ENCODE data around the gene KLRG1. TPM values are rescaled to one million over a fixed set of nuclear protein-coding genes. Genes with fewer than 3 reads are reported as not detected.

Gene KLRG1
- total RNA-seq, 5 donors from 2014 or later (not counting 1 experiment from before 2014, with no cell fraction given), result 11.9 to 80.4 (median 28.0) TPM

DNA sequence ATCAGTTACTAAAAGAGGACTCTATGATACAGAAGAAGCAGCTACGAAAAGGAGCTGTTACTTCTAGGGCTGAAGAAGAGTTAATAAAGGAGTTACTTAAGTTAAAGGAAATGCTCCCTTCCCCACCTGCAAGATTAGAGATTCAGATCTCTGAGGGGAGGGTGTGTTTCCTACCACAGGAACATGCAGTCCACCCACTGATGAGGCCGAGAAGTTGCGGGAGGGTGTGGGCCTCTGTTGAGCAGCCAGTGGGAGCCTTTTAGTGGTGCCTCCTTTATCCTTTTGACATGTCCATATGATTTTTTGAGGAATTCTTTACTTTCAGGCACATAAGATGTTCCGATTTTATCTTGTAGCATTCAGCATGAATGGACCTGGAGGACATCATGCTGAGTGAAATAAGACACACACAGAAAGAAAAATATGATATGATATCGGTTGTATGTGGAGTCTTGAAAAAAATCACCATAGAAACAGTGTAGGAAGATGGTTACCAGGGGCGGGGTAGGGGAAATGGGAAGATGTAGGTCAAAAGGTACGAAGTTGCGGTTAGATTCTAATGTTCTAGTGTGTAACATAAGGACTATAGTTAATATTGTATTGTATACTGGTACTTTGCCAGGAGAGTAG, 35.5 kb upstream of the KLRG1 start:
- peak overlapping the region; percentile 16 to 29 for H3K4me3 ChIP-seq (ENCODE audit: control insufficient read depth in 1 of 2, extremely low read depth in 1 of 2, low read length in 1 of 2)
- ChIA-PET CTCF (interaction anchor here (0.5 to 5.3 kb wide), 7 partner anchors 9 to 721 kb away, joined by 3 to 107 read pairs (median 3); no protein-coding TSS in a partner anchor), POLR2A (interaction anchor here in 1 of 2 donors (0.5 kb wide), 1 partner anchor 42 kb away, joined by 5 read pairs; no protein-coding TSS in a partner anchor)
- H3K27me3 ChIP-seq (replicated peaks in 1 of 2; ENCODE audit: control insufficient read depth in 2 of 2, extremely low read depth in 1 of 2, insufficient read depth in 2 of 2, low read length in 1 of 2), result no peaks in the 10 kb centered on the region
- Mint-ChIP-seq H3K27me3 (no peaks in the 10 kb centered on the region), H3K4me3 (peak overlapping the region; percentile 64 to 95 (median 68)), H3K27ac (peak overlapping the region; percentile 89 to 97), H3K4me1 (peaks cover 76 to 85% (median 81%) of the 10 kb centered on the region in 3 donors), H3K36me3 (peaks cover 11% of the 10 kb centered on the region), H3K9me3 (peaks cover 0 to 9% (median 4%) of the 10 kb centered on the region in 3 donors)
- 14% methylated on average over 2 of the region's 8 CpGs for WGBS (ENCODE audit: insufficient coverage)
- H3K4me1 ChIP-seq (ENCODE audit: control insufficient read depth in 1 of 2, extremely low read depth in 1 of 2, insufficient read depth in 2 of 2, low read length in 2 of 2), result peaks cover 59 to 64% of the 10 kb centered on the region in 2 experiments
- no peaks in the 10 kb centered on the region for H3K36me3 ChIP-seq (ENCODE audit: control insufficient read depth in 2 of 2, extremely low read depth in 1 of 2, insufficient read depth in 1 of 2, low read length in 1 of 2)
- peak in 3 of 4 experiments; percentile 8 to 29 (median 9) for ATAC-seq (replicated peaks in 1 of 4)
- H3K27ac ChIP-seq (ENCODE audit: low read length), result peak overlapping the region; percentile 97
- no peaks in the 10 kb centered on the region for H3K9me3 ChIP-seq
- peak in 33 of 35 experiments; percentile 17 to 79 (median 47) for DNase-seq

DNA sequence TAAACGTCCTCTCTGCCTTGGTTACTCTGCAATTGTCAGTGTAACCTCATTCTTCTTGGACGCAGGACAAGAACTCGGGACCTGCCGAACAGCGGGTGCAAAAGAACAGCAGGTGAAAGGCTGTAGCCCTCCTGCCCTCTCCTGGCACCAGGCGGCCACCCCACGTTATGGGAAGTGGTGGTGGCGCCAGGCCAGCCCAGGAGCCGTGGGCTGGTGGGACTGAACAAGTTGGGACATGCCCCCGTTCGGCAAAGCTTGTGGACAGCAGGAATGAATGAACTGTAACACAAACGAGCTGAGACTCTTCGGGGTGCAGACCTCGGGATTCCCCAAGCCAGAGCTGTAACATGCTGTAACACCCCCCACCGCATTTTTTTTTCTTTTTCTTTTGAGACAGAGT, 33.3 kb upstream of the KLRG1 start:
- Histone ChIP-seq H3K36me3 (ENCODE audit: control insufficient read depth in 2 of 2, extremely low read depth in 1 of 2, insufficient read depth in 1 of 2, low read length in 1 of 2) (no peaks in the 10 kb centered on the region), H3K27me3 (replicated peaks in 1 of 2; ENCODE audit: control insufficient read depth in 2 of 2, extremely low read depth in 1 of 2, insufficient read depth in 2 of 2, low read length in 1 of 2) (no peaks in the 10 kb centered on the region), H3K27ac (ENCODE audit: low read length) (peak overlapping the region; percentile 97), H3K4me1 (ENCODE audit: control insufficient read depth in 1 of 2, extremely low read depth in 1 of 2, insufficient read depth in 2 of 2, low read length in 2 of 2) (peaks cover 76 to 78% of the 10 kb centered on the region in 2 experiments), H3K4me3 (ENCODE audit: control insufficient read depth in 1 of 2, extremely low read depth in 1 of 2, low read length in 1 of 2) (peak overlapping the region in 1 of 2 donors; percentile 6), H3K9me3 (no peaks in the 10 kb centered on the region)
- ChIA-PET CTCF (interaction anchor here in 1 of 2 donors (0.7 to 1.5 kb wide), 2 partner anchors 71 to 83 kb away, joined by 3 read pairs; no protein-coding TSS in a partner anchor), POLR2A (no interaction called here)
- ATAC-seq (replicated peaks in 1 of 4) (no peak), DNase-seq (peak in 1 of 35 experiments; percentile 21)
- peaks cover 0 to 11% (median 4%) of the 10 kb centered on the region in 3 donors for H3K9me3 Mint-ChIP-seq
- peak overlapping the region; percentile 85 to 97 for H3K27ac Mint-ChIP-seq
- 91% methylated on average over 12 of the region's 15 CpGs for WGBS (ENCODE audit: insufficient coverage)
- peak overlapping the region in 1 of 3 donors; percentile 37 for H3K4me3 Mint-ChIP-seq
- H3K27me3 Mint-ChIP-seq, result no peaks in the 10 kb centered on the region
- H3K36me3 Mint-ChIP-seq, result peaks cover 12% of the 10 kb centered on the region
- peaks cover 84 to 96% (median 92%) of the 10 kb centered on the region in 3 donors for H3K4me1 Mint-ChIP-seq

DNA sequence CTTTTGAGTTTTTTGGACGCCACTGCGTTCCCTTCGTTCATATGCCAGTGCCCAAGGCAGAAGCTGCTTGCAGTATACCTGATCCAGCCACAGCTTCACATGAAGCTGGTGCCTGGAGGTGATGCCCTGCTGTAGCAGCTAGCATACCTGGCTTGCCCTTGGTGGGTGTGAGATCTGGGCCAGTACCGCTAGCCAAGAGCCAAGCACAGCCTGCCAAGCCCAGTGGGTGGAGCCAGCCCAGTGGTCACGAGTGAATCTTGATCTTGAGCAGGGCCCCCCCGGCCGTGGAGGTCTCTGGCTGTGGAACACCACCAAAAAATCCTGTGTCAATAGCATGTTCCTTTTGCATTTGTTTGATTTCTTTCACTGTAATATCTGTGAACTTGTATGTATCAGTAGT, 32.6 kb upstream of the KLRG1 start:
- Histone ChIP-seq H3K9me3 (no peaks in the 10 kb centered on the region), H3K27ac (ENCODE audit: low read length) (peak overlapping the region; percentile 97), H3K36me3 (ENCODE audit: control insufficient read depth in 2 of 2, extremely low read depth in 1 of 2, insufficient read depth in 1 of 2, low read length in 1 of 2) (no peaks in the 10 kb centered on the region), H3K27me3 (replicated peaks in 1 of 2; ENCODE audit: control insufficient read depth in 2 of 2, extremely low read depth in 1 of 2, insufficient read depth in 2 of 2, low read length in 1 of 2) (no peaks in the 10 kb centered on the region), H3K4me3 (ENCODE audit: control insufficient read depth in 1 of 2, extremely low read depth in 1 of 2, low read length in 1 of 2) (peak overlapping the region in 1 of 2 donors; percentile 23), H3K4me1 (ENCODE audit: control insufficient read depth in 1 of 2, extremely low read depth in 1 of 2, insufficient read depth in 2 of 2, low read length in 2 of 2) (peaks cover 74 to 78% of the 10 kb centered on the region in 2 experiments)
- 90% methylated on average over 7 of the region's 7 CpGs for WGBS (ENCODE audit: insufficient coverage)
- Mint-ChIP-seq H3K27me3 (no peaks in the 10 kb centered on the region), H3K9me3 (peaks cover 0 to 11% (median 4%) of the 10 kb centered on the region in 3 donors), H3K27ac (peak overlapping the region; percentile 85 to 97), H3K4me1 (peaks cover 78 to 95% (median 91%) of the 10 kb centered on the region in 3 donors), H3K4me3 (peak overlapping the region in 1 of 3 donors; percentile 37), H3K36me3 (peaks cover 12% of the 10 kb centered on the region)
- DNase-seq (no peak), ATAC-seq (replicated peaks in 1 of 4) (no peak)
- ChIA-PET POLR2A (no interaction called here), CTCF (interaction anchor here in 1 of 2 donors (1.5 kb wide), 1 partner anchor 82 kb away, joined by 3 read pairs; no protein-coding TSS in a partner anchor)

DNA sequence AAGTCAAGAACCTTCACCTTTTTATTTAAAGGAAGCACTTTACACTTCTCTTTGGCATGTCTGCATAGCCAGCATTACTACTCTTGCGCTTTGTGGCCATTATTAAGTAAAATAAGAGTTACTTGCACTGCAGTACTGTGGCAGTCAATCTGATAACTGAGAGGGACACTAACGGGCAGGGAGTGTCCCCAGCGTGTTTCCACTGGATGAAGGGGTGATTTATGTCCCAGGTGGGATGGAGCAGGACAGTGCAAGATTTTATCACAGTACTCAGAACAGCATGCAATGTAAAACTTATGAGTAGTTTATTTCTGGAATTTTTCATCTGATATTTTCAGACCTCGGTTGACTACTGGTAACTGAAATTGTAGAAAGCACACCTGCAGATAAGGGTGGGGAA, 31.8 kb upstream of the KLRG1 start:
- Mint-ChIP-seq H3K27me3 (no peaks in the 10 kb centered on the region), H3K9me3 (peaks cover 0 to 10% (median 4%) of the 10 kb centered on the region in 3 donors), H3K36me3 (peaks cover 11% of the 10 kb centered on the region), H3K4me1 (peaks cover 70 to 94% (median 88%) of the 10 kb centered on the region in 3 donors), H3K27ac (peak overlapping the region; percentile 85 to 97), H3K4me3 (peak overlapping the region in 1 of 3 donors; percentile 37)
- ATAC-seq (replicated peaks in 1 of 4), result no peak
- peaks cover 66 to 71% of the 10 kb centered on the region in 2 experiments for H3K4me1 ChIP-seq (ENCODE audit: control insufficient read depth in 1 of 2, extremely low read depth in 1 of 2, insufficient read depth in 2 of 2, low read length in 2 of 2)
- no peaks in the 10 kb centered on the region for H3K9me3 ChIP-seq
- 90% methylated on average over 2 of the region's 4 CpGs for WGBS (ENCODE audit: insufficient coverage)
- H3K27ac ChIP-seq (ENCODE audit: low read length), result peak overlapping the region; percentile 97
- no peak overlapping the region for H3K4me3 ChIP-seq (ENCODE audit: control insufficient read depth in 1 of 2, extremely low read depth in 1 of 2, low read length in 1 of 2)
- CTCF ChIA-PET, result interaction anchor here in 1 of 2 donors (1.0 kb wide), 1 partner anchor 81 kb away, joined by 5 read pairs; no protein-coding TSS in a partner anchor
- no peaks in the 10 kb centered on the region for H3K27me3 ChIP-seq (replicated peaks in 1 of 2; ENCODE audit: control insufficient read depth in 2 of 2, extremely low read depth in 1 of 2, insufficient read depth in 2 of 2, low read length in 1 of 2)
- no peak for DNase-seq
- POLR2A ChIA-PET, result interaction anchor here in 1 of 2 donors (0.6 kb wide), 1 partner anchor 81 kb away, joined by 11 read pairs; no protein-coding TSS in a partner anchor
- H3K36me3 ChIP-seq (ENCODE audit: control insufficient read depth in 2 of 2, extremely low read depth in 1 of 2, insufficient read depth in 1 of 2, low read length in 1 of 2), result no peaks in the 10 kb centered on the region

DNA sequence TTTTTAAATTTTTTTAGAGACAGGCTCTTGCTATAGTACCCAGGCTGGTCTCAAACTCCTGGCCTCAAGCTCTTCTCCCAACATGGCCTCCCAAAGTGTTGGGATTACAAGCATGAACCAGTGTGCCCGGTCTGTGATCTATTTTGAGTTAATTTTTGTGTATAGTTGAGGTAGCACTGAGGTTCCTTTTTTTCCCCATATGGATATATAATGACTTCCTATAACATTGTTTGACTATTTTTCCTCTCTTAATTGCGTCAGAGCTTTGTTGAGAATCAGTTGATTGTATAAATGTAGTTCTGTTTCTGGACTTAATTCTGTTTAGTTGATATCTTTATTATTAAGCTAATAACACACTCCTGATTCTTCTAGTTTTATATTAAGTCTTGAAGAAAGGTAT, 31.3 kb upstream of the KLRG1 start:
- Histone ChIP-seq H3K4me3 (ENCODE audit: control insufficient read depth in 1 of 2, extremely low read depth in 1 of 2, low read length in 1 of 2) (no peak overlapping the region), H3K4me1 (ENCODE audit: control insufficient read depth in 1 of 2, extremely low read depth in 1 of 2, insufficient read depth in 2 of 2, low read length in 2 of 2) (peaks cover 61 to 67% of the 10 kb centered on the region in 2 experiments), H3K36me3 (ENCODE audit: control insufficient read depth in 2 of 2, extremely low read depth in 1 of 2, insufficient read depth in 1 of 2, low read length in 1 of 2) (no peaks in the 10 kb centered on the region), H3K27ac (ENCODE audit: low read length) (peak overlapping the region; percentile 97), H3K9me3 (no peaks in the 10 kb centered on the region), H3K27me3 (replicated peaks in 1 of 2; ENCODE audit: control insufficient read depth in 2 of 2, extremely low read depth in 1 of 2, insufficient read depth in 2 of 2, low read length in 1 of 2) (no peaks in the 10 kb centered on the region)
- ChIA-PET POLR2A (interaction anchor here in 1 of 2 donors (0.6 kb wide), 1 partner anchor 81 kb away, joined by 11 read pairs; no protein-coding TSS in a partner anchor), CTCF (interaction anchor here in 1 of 2 donors (1.0 to 1.1 kb wide), 2 partner anchors 9 to 81 kb away, joined by 3 to 5 read pairs; partner anchors contain the start of gene M6PR)
- DNase-seq, result no peak
- Mint-ChIP-seq H3K27ac (peak overlapping the region; percentile 85 to 97), H3K4me3 (no peak overlapping the region), H3K27me3 (no peaks in the 10 kb centered on the region), H3K9me3 (peaks cover 0 to 5% (median 2%) of the 10 kb centered on the region in 3 donors), H3K36me3 (peaks cover 6% of the 10 kb centered on the region), H3K4me1 (peaks cover 65 to 93% (median 87%) of the 10 kb centered on the region in 3 donors)
- WGBS (ENCODE audit: insufficient coverage), result no CpG with 5 or more reads among the region's 2 CpGs
- no peak for ATAC-seq (replicated peaks in 1 of 4)

DNA sequence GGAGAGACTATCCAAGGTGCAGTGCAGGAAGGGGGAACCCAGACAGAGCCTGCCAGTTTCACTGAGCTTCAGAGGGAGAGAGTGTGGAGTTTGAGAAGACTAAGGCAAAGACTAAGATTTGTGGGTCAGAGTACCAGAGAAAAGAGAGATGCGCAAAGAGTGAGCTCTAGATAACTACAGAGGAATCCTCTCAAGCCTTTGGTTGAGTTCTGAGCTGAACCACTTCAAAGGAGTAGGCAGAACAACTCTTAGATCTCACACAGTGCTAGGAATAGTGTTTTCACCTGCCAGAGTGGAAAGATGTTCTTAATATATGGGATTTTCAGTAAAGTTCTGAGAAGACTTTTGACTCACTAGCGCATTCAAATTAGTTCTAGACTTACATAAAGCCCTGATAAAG, 29.2 kb upstream of the KLRG1 start:
- ChIA-PET CTCF (interaction anchor here (0.5 to 1.9 kb wide), 10 partner anchors 9 to 1296 kb away, joined by 3 to 12 read pairs (median 4); partner anchors contain the start of gene M6PR (in 1 of the 2)), POLR2A (interaction anchor here in 1 of 2 donors (0.9 kb wide), 1 partner anchor 21 kb away, joined by 3 read pairs; no protein-coding TSS in a partner anchor)
- H3K36me3 Mint-ChIP-seq, result peaks cover 15% of the 10 kb centered on the region
- 40% methylated on average over 2 of the region's 2 CpGs for WGBS (ENCODE audit: insufficient coverage)
- no peaks in the 10 kb centered on the region for H3K9me3 ChIP-seq
- peak in 3 of 35 experiments; percentile 8 to 63 (median 11) for DNase-seq
- H3K27ac ChIP-seq (ENCODE audit: low read length), result peak overlapping the region; percentile 34
- H3K27ac Mint-ChIP-seq, result peak overlapping the region; percentile 93 to 97
- no peak overlapping the region for H3K4me3 ChIP-seq (ENCODE audit: control insufficient read depth in 1 of 2, extremely low read depth in 1 of 2, low read length in 1 of 2)
- H3K9me3 Mint-ChIP-seq, result peaks cover 0 to 11% (median 0%) of the 10 kb centered on the region in 3 donors
- H3K4me1 Mint-ChIP-seq, result peaks cover 57 to 85% (median 75%) of the 10 kb centered on the region in 3 donors
- peak; percentile 95 to 100 (median 99) for ATAC-seq (replicated peaks in 1 of 4)
- H3K27me3 ChIP-seq (replicated peaks in 1 of 2; ENCODE audit: control insufficient read depth in 2 of 2, extremely low read depth in 1 of 2, insufficient read depth in 2 of 2, low read length in 1 of 2), result no peaks in the 10 kb centered on the region
- H3K4me3 Mint-ChIP-seq, result peak overlapping the region; percentile 17 to 50 (median 26)
- peaks cover 41 to 54% of the 10 kb centered on the region in 2 experiments for H3K4me1 ChIP-seq (ENCODE audit: control insufficient read depth in 1 of 2, extremely low read depth in 1 of 2, insufficient read depth in 2 of 2, low read length in 2 of 2)
- H3K27me3 Mint-ChIP-seq, result no peaks in the 10 kb centered on the region
- H3K36me3 ChIP-seq (ENCODE audit: control insufficient read depth in 2 of 2, extremely low read depth in 1 of 2, insufficient read depth in 1 of 2, low read length in 1 of 2), result no peaks in the 10 kb centered on the region
